K562 treated with DMSO at 1 percent for 4 hours (cell line): ENCODE results near the gene MS4A1. TPM values are rescaled to one million over a fixed set of nuclear protein-coding genes. Genes with fewer than 3 reads are reported as not detected.

Source experiments
- total RNA-seq: library from RNA; unstranded; fragments of 300-600 nt; gene quantifications from 2 replicates; pipeline ENCODE4 v1.2.3, GENCODE V29; 2022; ENCODE audit not compliant: insufficient read depth

Gene MS4A1
- total RNA-seq = not detected in 2 replicates

DNA sequence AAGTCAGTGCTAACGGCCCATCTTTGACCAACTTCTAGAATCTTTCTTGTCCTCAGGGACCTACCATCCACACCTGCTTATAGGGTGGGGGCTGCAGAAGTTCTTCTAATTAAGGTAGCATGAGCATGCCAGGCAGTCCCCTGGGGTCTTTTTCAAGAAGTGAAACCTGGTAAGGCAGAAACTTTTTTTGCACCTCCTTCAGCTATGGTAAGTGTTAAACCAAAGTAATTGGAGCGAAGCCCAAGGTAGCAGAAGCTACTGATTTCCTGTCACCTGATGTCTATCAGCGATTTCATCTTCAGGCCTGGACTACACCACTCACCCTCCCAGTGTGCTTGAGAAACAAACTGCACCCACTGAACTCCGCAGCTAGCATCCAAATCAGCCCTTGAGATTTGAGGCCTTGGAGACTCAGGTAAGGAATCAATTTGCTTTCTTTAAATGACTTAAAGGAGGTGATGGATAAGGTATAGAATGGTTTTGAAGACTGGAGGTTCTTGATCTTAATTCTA is at the start of gene MS4A1:
TSS of gene MS4A1 (plus strand) at position 317 of the 512 bp plus-strand sequence. CDS start 6,528 bp downstream, outside the sequence.

DNA sequence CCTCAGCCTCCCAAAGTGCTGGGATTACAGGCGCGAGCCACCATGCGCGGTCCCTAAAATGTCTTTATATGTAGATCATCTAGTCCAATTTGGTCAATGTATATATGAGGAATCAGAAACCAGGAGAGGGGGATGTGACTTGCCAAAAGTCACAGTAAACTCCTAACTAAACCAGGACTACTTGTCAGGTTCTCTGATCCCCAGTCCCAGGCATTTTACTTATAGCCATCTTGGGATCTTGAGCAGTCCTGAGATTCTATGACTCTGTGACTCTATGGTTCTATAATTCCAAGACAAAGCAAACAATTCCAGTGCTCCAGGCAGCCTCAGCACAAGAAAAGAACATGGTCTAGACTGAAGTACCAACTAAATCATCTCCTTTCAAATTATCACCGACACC is 26.4 kb upstream of the MS4A1 start, which contains the start of gene MS4A5:
TSS of gene MS4A5 (plus strand) at position 301 of the 400 bp plus-strand sequence. CDS start 103 bp downstream, outside the sequence.

DNA sequence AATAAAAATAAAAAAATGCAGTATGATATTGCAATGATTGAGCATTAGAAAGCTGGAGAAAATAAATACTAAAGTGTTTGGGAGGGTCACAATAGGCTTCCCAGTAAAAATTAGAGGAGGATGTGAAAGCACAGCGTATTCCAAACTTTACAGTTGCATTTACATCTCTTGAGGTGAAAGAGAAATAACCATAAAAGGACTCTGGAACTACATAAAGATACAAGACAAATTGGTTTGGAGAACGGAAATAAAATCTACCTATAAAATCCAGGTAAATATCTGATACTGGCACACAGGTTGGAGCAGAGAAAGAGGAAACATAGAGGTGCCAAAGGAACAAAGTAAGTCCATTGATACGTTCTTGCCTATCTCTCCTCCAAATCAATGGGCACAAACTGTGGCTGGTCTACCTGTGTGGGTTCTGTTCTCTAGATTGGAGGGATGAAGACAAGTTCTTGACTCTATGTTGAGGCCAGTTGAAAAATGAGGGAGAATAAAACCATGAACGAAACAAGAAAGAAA is 36.9 kb downstream of the MS4A1 start, which contains the start of gene MS4A12:
TSS of gene MS4A12 (plus strand) at position 291 of the 522 bp plus-strand sequence. CDS start 4,541 bp downstream, outside the sequence.

DNA sequence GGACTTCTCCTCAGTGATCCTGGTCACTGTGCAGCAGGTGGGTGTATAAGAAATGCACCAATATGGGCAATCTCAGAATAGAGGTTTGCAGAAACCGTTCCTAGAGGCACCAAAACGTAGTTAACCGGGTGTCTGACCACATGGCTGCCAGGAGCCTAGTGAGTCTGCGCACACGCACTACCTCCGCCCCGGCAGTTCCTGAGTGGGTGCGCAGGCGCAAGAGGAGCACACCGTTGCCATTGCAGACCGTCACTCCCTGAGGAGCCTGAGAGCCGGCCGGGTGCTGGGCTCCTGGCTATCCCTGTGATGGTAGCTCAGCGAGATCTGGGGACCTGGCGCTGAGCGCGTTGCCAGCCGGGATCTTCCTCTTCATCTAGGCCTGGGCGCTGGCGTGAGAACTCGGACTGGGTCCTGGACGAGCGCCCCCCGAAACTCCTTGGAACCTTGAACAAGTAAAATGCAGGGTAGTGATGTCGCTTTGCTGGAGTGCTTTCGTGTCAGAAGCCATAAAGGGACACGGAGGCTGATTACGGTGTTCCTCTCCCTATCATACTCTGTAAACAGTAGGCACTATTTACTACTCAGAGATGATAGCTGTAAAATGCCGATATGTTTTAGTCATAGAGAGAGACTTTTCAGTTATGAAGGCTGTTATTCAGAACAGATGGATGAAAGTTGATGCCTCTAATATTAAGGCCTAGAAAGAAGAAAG is 59.7 kb downstream of the MS4A1 start, which contains the start of gene MS4A13:
TSS of gene MS4A13 (plus strand) at position 249 of the 712 bp plus-strand sequence. CDS start 2,692 bp downstream, outside the sequence.

Other genes starting within 250 kb of the MS4A1 start
- 1.4 TPM in 1 of 2 replicates, not detected in the other for gene MS4A4E, start 212.7 kb upstream of the MS4A1 start, total RNA-seq
- gene MS4A4A, start 175.2 kb upstream of the MS4A1 start, total RNA-seq = 0.81 TPM in 1 of 2 replicates, not detected in the other
- not detected in 2 replicates for gene MS4A6E, start 128.6 kb upstream of the MS4A1 start, total RNA-seq
- not detected in 2 replicates for gene MS4A7, start 77.3 kb upstream of the MS4A1 start, total RNA-seq
- gene MS4A14, start 59.4 kb upstream of the MS4A1 start, total RNA-seq = not detected in 2 replicates
- gene MS4A5, start 26.3 kb upstream of the MS4A1 start, total RNA-seq = not detected in 2 replicates
- not detected in 2 replicates for gene MS4A12, start 36.9 kb downstream of the MS4A1 start, total RNA-seq
- gene MS4A13, start 59.5 kb downstream of the MS4A1 start, total RNA-seq = not detected in 2 replicates
- gene MS4A8, start 243.8 kb downstream of the MS4A1 start, total RNA-seq = not detected in 2 replicates